SJSA1 (cell line): ENCODE measurements around the gene PDE4B. TPM values are rescaled to one million over a fixed set of nuclear protein-coding genes. Genes with fewer than 3 reads are reported as not detected.

ENCODE experiments used
- DNase-seq, 2 experiments: peaks; one replicate each; pipeline ENCODE4 v3.0.0-alpha.2; 2015 to 2020; ENCODE audit warnings: low spot score in 2 of 2, low read depth in 1 of 2
- H3K27ac ChIP-seq: fragments of 250-450 bp; sonication (Bioruptor Pico); 2 replicates; pipeline ENCODE4 v1.5.1; 2020; ENCODE audit warnings: mild to moderate bottlenecking, moderate library complexity
- H3K27me3 ChIP-seq: fragments of 250-450 bp; sonication (Bioruptor Pico); replicated peaks from 2 replicates; pipeline ENCODE4 v1.5.1; 2020; ENCODE audit warnings: mild to moderate bottlenecking, moderate library complexity
- H3K36me3 ChIP-seq: fragments of 250-450 bp; sonication (Bioruptor Pico); 2 replicates; pipeline ENCODE4 v1.5.1; 2020; ENCODE audit warnings: mild to moderate bottlenecking
- H3K4me1 ChIP-seq: fragments of 250-450 bp; sonication (Bioruptor Pico); replicated peaks from 2 replicates; pipeline ENCODE4 v1.6.1; 2021; ENCODE audit warnings: mild to moderate bottlenecking
- H3K4me3 ChIP-seq: fragments of 250-450 bp; sonication (Bioruptor Pico); 2 replicates; pipeline ENCODE4 v1.5.1; 2020; ENCODE audit warnings: mild to moderate bottlenecking
- H3K9me3 ChIP-seq: fragments of 250-450 bp; sonication (Bioruptor Pico); replicated peaks from 2 replicates; pipeline ENCODE4 v1.5.1; 2020; ENCODE audit warnings: mild to moderate bottlenecking
- total RNA-seq: library from RNA; depleted of rRNA; stranded (reverse); fragments of >200 nt; shearing (Covaris generic); gene quantifications from 2 replicates; pipeline ENCODE4 v1.2.3, GENCODE V29; 2014

The PDE4B gene
- total RNA-seq, 1 experiment from 2014 or later = 12.4 TPM

GRCh38 chr1:65938506-65938905, 145.8 kb downstream of the PDE4B start:
- H3K4me3 ChIP-seq = no peak overlapping the region
- H3K9me3 ChIP-seq = no peaks in the 10 kb centered on the region
- no peak overlapping the region for H3K27ac ChIP-seq
- no peak for DNase-seq
- no peaks in the 10 kb centered on the region for H3K36me3 ChIP-seq
- H3K4me1 ChIP-seq = no peaks in the 10 kb centered on the region
- no peaks in the 10 kb centered on the region for H3K27me3 ChIP-seq

- Histone ChIP-seq H3K4me1 (no peaks in the 10 kb centered on the region), H3K4me3 (no peak overlapping the region), H3K9me3 (no peaks in the 10 kb centered on the region), H3K36me3 (no peaks in the 10 kb centered on the region), H3K27ac (no peak overlapping the region), H3K27me3 (no peaks in the 10 kb centered on the region)
- DNase-seq = no peak
Observed at GRCh38 chr1:65939191-65939590, 146.5 kb downstream of the PDE4B start.

- H3K4me1 ChIP-seq = no peaks in the 10 kb centered on the region
- no peak for DNase-seq
- no peaks in the 10 kb centered on the region for H3K36me3 ChIP-seq
- no peaks in the 10 kb centered on the region for H3K9me3 ChIP-seq
- H3K27me3 ChIP-seq = no peaks in the 10 kb centered on the region
- no peak overlapping the region for H3K27ac ChIP-seq
- no peak overlapping the region for H3K4me3 ChIP-seq
Observed at GRCh38 chr1:65939636-65940035, 146.9 kb downstream of the PDE4B start.

DNA sequence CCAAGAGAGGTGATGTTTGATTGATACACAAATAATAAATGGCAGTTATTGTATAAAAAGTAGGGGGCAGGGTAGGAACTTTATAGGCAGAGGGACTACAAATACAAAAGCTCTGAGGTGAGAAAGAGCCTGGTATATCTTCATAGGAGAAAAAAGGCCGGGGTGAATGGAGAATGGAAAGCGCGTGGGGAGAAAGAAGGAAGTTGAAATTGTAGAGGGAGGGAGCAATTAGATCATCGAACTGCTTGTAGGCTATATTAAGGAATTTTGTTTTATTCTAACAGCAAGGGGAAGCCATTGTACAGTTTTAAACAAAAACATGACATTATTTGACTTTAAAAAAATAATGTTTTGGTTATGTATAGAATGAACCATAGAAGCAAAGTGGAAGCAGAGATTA, 147.4 kb downstream of the PDE4B start:
- Histone ChIP-seq H3K27me3 (no peaks in the 10 kb centered on the region), H3K27ac (no peak overlapping the region), H3K4me3 (no peak overlapping the region), H3K4me1 (no peaks in the 10 kb centered on the region), H3K9me3 (no peaks in the 10 kb centered on the region), H3K36me3 (no peaks in the 10 kb centered on the region)
- no peak for DNase-seq

- H3K4me1 ChIP-seq = no peaks in the 10 kb centered on the region
- H3K9me3 ChIP-seq = no peaks in the 10 kb centered on the region
- no peaks in the 10 kb centered on the region for H3K27me3 ChIP-seq
- DNase-seq = no peak
- no peak overlapping the region for H3K4me3 ChIP-seq
- no peak overlapping the region for H3K27ac ChIP-seq
- no peaks in the 10 kb centered on the region for H3K36me3 ChIP-seq
Observed at GRCh38 chr1:65942476-65942875, 149.8 kb downstream of the PDE4B start.

- no peaks in the 10 kb centered on the region for H3K4me1 ChIP-seq
- H3K4me3 ChIP-seq = no peak overlapping the region
- H3K27me3 ChIP-seq = no peaks in the 10 kb centered on the region
- DNase-seq = no peak
- no peak overlapping the region for H3K27ac ChIP-seq
- no peaks in the 10 kb centered on the region for H3K36me3 ChIP-seq
- no peaks in the 10 kb centered on the region for H3K9me3 ChIP-seq
Observed at GRCh38 chr1:65946376-65946775, 153.7 kb downstream of the PDE4B start.

DNA sequence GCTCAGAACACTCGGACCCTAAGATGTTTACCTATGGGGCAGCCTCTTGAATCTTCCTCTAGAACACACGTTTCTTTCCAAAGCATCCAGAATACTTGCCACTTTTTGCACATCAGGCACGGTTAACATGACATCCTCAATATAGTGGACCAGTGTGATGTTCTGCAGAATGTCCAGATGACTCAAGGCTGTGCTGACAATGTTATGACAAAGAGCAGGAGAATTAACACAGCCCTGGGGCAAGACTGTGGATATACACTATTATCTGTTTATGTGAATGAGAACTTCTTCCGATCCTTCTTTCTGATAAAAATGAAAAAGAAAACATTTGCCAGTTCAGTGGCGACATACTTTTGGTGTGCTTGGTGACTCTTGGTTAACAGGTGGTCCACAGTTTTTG, 154.3 kb downstream of the PDE4B start:
- DNase-seq = no peak
- Histone ChIP-seq H3K4me3 (no peak overlapping the region), H3K36me3 (no peaks in the 10 kb centered on the region), H3K9me3 (no peaks in the 10 kb centered on the region), H3K4me1 (no peaks in the 10 kb centered on the region), H3K27ac (no peak overlapping the region), H3K27me3 (no peaks in the 10 kb centered on the region)

GRCh38 chr1:65948609-65949229, 156.0 kb downstream of the PDE4B start:
- Histone ChIP-seq H3K4me3 (no peak overlapping the region), H3K36me3 (no peaks in the 10 kb centered on the region), H3K9me3 (no peaks in the 10 kb centered on the region), H3K27me3 (no peaks in the 10 kb centered on the region), H3K27ac (no peak overlapping the region), H3K4me1 (no peaks in the 10 kb centered on the region)
- DNase-seq = no peak

- no peak overlapping the region for H3K27ac ChIP-seq
- no peak overlapping the region for H3K4me3 ChIP-seq
- H3K36me3 ChIP-seq = no peaks in the 10 kb centered on the region
- H3K4me1 ChIP-seq = no peaks in the 10 kb centered on the region
- DNase-seq = no peak
- no peaks in the 10 kb centered on the region for H3K27me3 ChIP-seq
- H3K9me3 ChIP-seq = no peaks in the 10 kb centered on the region
Observed at GRCh38 chr1:65949230-65949626, 156.5 kb downstream of the PDE4B start.

GRCh38 chr1:65949933-65950332, 157.2 kb downstream of the PDE4B start:
- H3K27me3 ChIP-seq = no peaks in the 10 kb centered on the region
- DNase-seq = no peak
- no peak overlapping the region for H3K4me3 ChIP-seq
- H3K9me3 ChIP-seq = no peaks in the 10 kb centered on the region
- H3K4me1 ChIP-seq = no peaks in the 10 kb centered on the region
- H3K36me3 ChIP-seq = no peaks in the 10 kb centered on the region
- H3K27ac ChIP-seq = no peak overlapping the region

DNA sequence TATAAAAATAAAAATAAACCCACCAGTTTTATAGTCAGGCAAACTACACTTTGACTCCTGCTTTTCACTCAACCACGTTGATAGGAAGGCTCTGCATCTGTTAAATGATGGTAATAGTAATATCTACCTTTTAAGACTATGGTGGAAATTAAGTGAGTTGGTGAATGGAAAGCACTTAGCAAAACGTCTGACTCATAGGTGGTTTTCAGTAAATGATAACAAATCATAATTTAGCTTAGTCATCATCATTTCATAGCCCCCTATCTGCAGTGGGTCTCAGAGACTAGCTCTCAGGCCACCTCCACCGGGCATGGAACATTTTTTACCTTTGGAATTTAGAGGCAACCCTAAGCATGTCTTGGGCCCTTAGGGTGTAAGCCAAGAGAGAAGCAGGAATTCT, 160.0 kb downstream of the PDE4B start:
- DNase-seq = no peak
- no peak overlapping the region for H3K27ac ChIP-seq

GRCh38 chr1:65953170-65953569, 160.5 kb downstream of the PDE4B start:
- Histone ChIP-seq H3K27me3 (no peaks in the 10 kb centered on the region), H3K9me3 (no peaks in the 10 kb centered on the region), H3K4me1 (no peaks in the 10 kb centered on the region), H3K4me3 (no peak overlapping the region), H3K36me3 (no peaks in the 10 kb centered on the region), H3K27ac (no peak overlapping the region)
- no peak for DNase-seq

More for the DNA sequence above, 160.0 kb downstream of the PDE4B start:
- Histone ChIP-seq H3K9me3 (no peaks in the 10 kb centered on the region), H3K27me3 (no peaks in the 10 kb centered on the region), H3K4me1 (no peaks in the 10 kb centered on the region), H3K36me3 (no peaks in the 10 kb centered on the region), H3K4me3 (no peak overlapping the region)

GRCh38 chr1:65955071-65955470, 162.4 kb downstream of the PDE4B start:
- no peak for DNase-seq
- no peak overlapping the region for H3K4me3 ChIP-seq
- no peak overlapping the region for H3K27ac ChIP-seq
- H3K27me3 ChIP-seq = no peaks in the 10 kb centered on the region
- no peaks in the 10 kb centered on the region for H3K36me3 ChIP-seq
- H3K9me3 ChIP-seq = no peaks in the 10 kb centered on the region
- no peaks in the 10 kb centered on the region for H3K4me1 ChIP-seq

DNA sequence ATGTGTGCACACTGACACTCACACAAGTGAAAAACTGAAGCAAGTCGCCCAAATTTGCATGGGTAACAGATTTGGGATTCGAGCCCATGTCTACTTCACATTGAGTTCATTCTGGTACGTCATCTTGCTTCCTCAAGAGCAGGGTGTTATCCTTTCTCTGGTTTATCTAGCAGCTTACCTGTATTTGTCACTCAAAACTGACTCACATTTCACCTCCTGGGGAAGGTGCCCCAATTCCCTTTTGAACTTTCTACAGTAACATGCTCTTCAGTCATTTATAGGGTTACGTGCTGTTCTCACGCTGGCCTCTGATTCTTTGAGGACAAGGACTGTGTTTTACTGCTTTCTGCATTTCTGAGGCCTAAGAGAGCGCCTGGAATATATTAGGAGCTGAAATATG, 162.8 kb downstream of the PDE4B start:
- Histone ChIP-seq H3K27me3 (no peaks in the 10 kb centered on the region), H3K4me1 (no peaks in the 10 kb centered on the region), H3K9me3 (no peaks in the 10 kb centered on the region), H3K4me3 (no peak overlapping the region), H3K36me3 (no peaks in the 10 kb centered on the region), H3K27ac (no peak overlapping the region)
- DNase-seq = no peak
